Psoas muscle (tissue), 8 donors: ENCODE results near the gene TMEM123. TPM values are rescaled to one million over a fixed set of nuclear protein-coding genes. Genes with fewer than 3 reads are reported as not detected.

Source experiments
- ATAC-seq, 4 donors: fragments of 200-7000 bp; cut with Tn5 transposase; one replicate each; pipeline ENCODE4 v1.9.1; 2020; ENCODE audit warnings: moderate library complexity in 3 of 4, mild to moderate bottlenecking in 2 of 4
- DNase-seq, 2 donors: peaks; one replicate each; pipeline ENCODE4 v3.0.0-alpha.2; 2020
- H3K27ac ChIP-seq: fragments of 200-600 bp; one replicate; pipeline ENCODE4 v1.8.0; 2022
- H3K27me3 ChIP-seq, 3 donors: fragments of 200-600 bp in 1 of 3; one replicate each; pipeline versions ENCODE4 v1.6.1 to v1.8.0; 2013 to 2022; ENCODE audit warnings: low read length in 2 of 3, mild to moderate bottlenecking in 2 of 3, moderate library complexity in 1 of 3; ENCODE audit not compliant: insufficient read depth in 3 of 3
- H3K36me3 ChIP-seq, 2 donors: fragments of 200-600 bp in 1 of 2; one replicate each; pipeline versions ENCODE4 v1.6.1 to v1.8.0; 2013 to 2022; ENCODE audit warnings: low read depth in 1 of 2, mild to moderate bottlenecking in 1 of 2, moderate library complexity in 1 of 2; ENCODE audit not compliant: insufficient read depth in 1 of 2
- H3K4me1 ChIP-seq: fragments of 200-600 bp; one replicate; pipeline ENCODE4 v1.8.0; 2022
- H3K4me3 ChIP-seq: fragments of 200-600 bp; one replicate; pipeline ENCODE4 v1.8.0; 2022; ENCODE audit warnings: mild to moderate bottlenecking
- H3K9me3 ChIP-seq: fragments of 200-600 bp; one replicate; pipeline ENCODE4 v1.8.0; 2022
- WGBS, 3 donors: extraction: QIAGEN DNeasy Blood & Tissue Kit; methylation state at CpG; one replicate each; pipeline versions ENCODE4 v1.1.6 to v1.1.7; 2013; 5-methylcytosine and 5-hydroxymethylcytosine counted together
- intact Hi-C, 2 donors: fragments of 100-400 bp; cut with DNase I; formaldehyde crosslinking; loops; one replicate each; pipeline versions ENCODE4 v1.11.0 to v1.14.2; 2022
- polyA plus RNA-seq, 3 donors: library from polyadenylated mRNA; stranded (reverse); fragments of 200-250 nt; gene quantifications; one replicate each; pipeline ENCODE4 v1.2.3, GENCODE V29; 2013
- total RNA-seq, 4 donors: library from RNA; stranded (reverse); fragmentation: NEBNext Ultra II Directional in 2 of 4; extraction: Animal tissue kit (Norgen Biotek cat#: 25700) in 2 of 4; gene quantifications; one replicate each; pipeline versions ENCODE4 v1.2.1 to v1.2.4, GENCODE V29; 2021 to 2023
- TF ChIP-seq, protein P1 (sequence below): fragments of 200-600 bp; IDR thresholded peaks from one replicate; pipeline ENCODE4 v1.8.0; 2022; ENCODE audit warnings: antibody characterized with exemption
- donor health status: healthy with polysubstance abuse.
- donor health status: DM: no; HTN: no; CAD: no; lungs with moderate emphysema.
- donor health status: Bipolar disorder and iron deficiency.
- donor health status: healthy.
- donor health status: DM: yes; HTN: yes; CAD: no.
- donor health status: DM: no; HTN: no; CAD: no.
- donor health status: DM: no; HTN: no; CAD: no.
- donor health status: DM: yes; HTN: yes; CAD: no.

The TMEM123 gene
- total and polyA plus RNA-seq, 7 donors: 10.8 to 42.6 (median 16.9) TPM

DNA sequence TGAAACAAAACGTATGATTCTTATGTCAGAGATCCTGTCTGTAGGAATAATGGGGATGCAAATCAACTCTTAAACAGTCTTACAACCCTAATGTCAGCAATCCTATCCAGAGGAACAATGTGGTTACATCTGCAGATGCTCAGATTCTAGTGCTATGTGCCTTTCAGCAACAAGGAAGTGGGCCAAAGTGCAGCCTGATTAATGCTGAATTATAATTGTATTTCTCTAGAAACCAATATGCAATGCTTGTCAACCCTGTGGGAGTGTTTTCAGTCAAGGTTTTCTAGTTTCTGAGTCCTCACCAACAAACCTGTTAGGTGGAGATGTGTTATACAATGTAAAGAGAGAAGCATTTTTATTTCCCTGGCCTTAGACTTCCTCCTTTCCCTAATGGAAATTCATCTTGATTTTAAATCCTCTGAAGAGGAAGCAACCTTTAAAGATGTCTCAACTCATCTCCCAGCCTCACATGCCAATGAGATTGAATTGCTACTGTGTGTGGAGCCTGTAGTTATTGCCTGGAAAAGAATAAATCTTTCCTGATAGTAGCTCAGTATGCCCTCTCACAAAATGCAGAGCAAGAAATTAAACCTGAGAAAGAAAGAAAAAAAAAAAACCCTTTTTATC lies 26.2 kb upstream of the TMEM123 start:
- Histone ChIP-seq H3K36me3 (no peaks in the 10 kb centered on the region), H3K27ac (no peak overlapping the region), H3K27me3 (no peaks in the 10 kb centered on the region), H3K9me3 (no peaks in the 10 kb centered on the region), H3K4me3 (no peak overlapping the region), H3K4me1 (no peaks in the 10 kb centered on the region)
- DNase-seq (no peak), ATAC-seq (no peak)
- intact Hi-C loops: no loop called here
- TF ChIP-seq, protein P1, sequence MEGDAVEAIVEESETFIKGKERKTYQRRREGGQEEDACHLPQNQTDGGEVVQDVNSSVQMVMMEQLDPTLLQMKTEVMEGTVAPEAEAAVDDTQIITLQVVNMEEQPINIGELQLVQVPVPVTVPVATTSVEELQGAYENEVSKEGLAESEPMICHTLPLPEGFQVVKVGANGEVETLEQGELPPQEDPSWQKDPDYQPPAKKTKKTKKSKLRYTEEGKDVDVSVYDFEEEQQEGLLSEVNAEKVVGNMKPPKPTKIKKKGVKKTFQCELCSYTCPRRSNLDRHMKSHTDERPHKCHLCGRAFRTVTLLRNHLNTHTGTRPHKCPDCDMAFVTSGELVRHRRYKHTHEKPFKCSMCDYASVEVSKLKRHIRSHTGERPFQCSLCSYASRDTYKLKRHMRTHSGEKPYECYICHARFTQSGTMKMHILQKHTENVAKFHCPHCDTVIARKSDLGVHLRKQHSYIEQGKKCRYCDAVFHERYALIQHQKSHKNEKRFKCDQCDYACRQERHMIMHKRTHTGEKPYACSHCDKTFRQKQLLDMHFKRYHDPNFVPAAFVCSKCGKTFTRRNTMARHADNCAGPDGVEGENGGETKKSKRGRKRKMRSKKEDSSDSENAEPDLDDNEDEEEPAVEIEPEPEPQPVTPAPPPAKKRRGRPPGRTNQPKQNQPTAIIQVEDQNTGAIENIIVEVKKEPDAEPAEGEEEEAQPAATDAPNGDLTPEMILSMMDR: no peak
- 73 to 90% (median 79%) methylated on average over 1 of the region's 1 CpG for WGBS, 3 donors

GRCh38 chr11:102476812-102477211 lies 24.2 kb upstream of the TMEM123 start:
- ATAC-seq: peak in 1 of 4 donors; percentile 47
- WGBS, 3 donors: 9 to 16% (median 11%) methylated on average over 1 of the region's 1 CpG
- H3K27ac ChIP-seq: no peak overlapping the region

DNA sequence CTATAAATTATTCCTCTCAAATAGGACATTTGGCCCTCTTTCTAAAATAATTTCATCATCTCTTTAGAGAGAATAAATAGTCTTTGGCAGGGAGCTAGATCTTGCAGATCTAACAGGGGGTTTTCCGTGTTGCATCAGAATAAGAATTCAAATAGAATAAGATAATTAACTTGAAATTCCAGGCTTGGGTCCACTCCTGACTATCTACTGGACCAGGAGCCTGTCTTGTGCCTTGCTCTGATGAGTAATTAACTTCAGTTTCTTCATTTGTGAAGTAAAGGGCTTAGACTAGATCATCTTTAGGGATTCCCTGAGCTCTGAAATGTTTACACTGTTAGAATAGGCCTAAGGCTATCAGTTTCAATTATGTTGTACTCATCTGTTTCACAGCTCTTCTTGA lies 23.5 kb upstream of the TMEM123 start:
- ATAC-seq (no peak), DNase-seq (no peak)
- Histone ChIP-seq H3K9me3 (no peaks in the 10 kb centered on the region), H3K4me3 (no peak overlapping the region), H3K36me3 (no peaks in the 10 kb centered on the region), H3K27ac (no peak overlapping the region), H3K4me1 (no peaks in the 10 kb centered on the region), H3K27me3 (no peaks in the 10 kb centered on the region)
- TF ChIP-seq, protein P1: no peak
- 60 to 83% (median 63%) methylated on average over 1 of the region's 1 CpG for WGBS, 3 donors
- intact Hi-C loops: no loop called here

More at GRCh38 chr11:102476812-102477211, 24.2 kb upstream of the TMEM123 start:
- H3K4me3 ChIP-seq: no peak overlapping the region
- no peak for DNase-seq
- no peaks in the 10 kb centered on the region for H3K9me3 ChIP-seq
- H3K27me3 ChIP-seq: no peaks in the 10 kb centered on the region
- no peaks in the 10 kb centered on the region for H3K36me3 ChIP-seq
- no peaks in the 10 kb centered on the region for H3K4me1 ChIP-seq
- intact Hi-C loops: no loop called here
- TF ChIP-seq, protein P1: no peak

- no peaks in the 10 kb centered on the region for H3K9me3 ChIP-seq
- ATAC-seq: no peak
- DNase-seq: no peak
- intact Hi-C loops: no loop called here
- H3K4me3 ChIP-seq: no peak overlapping the region
- H3K27me3 ChIP-seq: no peaks in the 10 kb centered on the region
- no peak overlapping the region for H3K27ac ChIP-seq
- no peaks in the 10 kb centered on the region for H3K4me1 ChIP-seq
- 94 to 98% (median 97%) methylated on average over 5 of the region's 5 CpGs for WGBS, 3 donors
- no peaks in the 10 kb centered on the region for H3K36me3 ChIP-seq
- TF ChIP-seq, protein P1: no peak
Observed at GRCh38 chr11:102473543-102473942, 21.0 kb upstream of the TMEM123 start.

- WGBS, 3 donors: 68 to 85% (median 75%) methylated on average over 4 of the region's 4 CpGs
Observed at GRCh38 chr11:102472127-102472526, 19.6 kb upstream of the TMEM123 start.

More at GRCh38 chr11:102472127-102472526, 19.6 kb upstream of the TMEM123 start:
- H3K4me1 ChIP-seq: no peaks in the 10 kb centered on the region
- no peaks in the 10 kb centered on the region for H3K27me3 ChIP-seq
- DNase-seq (no peak), ATAC-seq (no peak)
- intact Hi-C loops: no loop called here
- H3K9me3 ChIP-seq: no peaks in the 10 kb centered on the region
- no peak overlapping the region for H3K4me3 ChIP-seq
- no peaks in the 10 kb centered on the region for H3K36me3 ChIP-seq
- H3K27ac ChIP-seq: no peak overlapping the region
- TF ChIP-seq, protein P1: no peak
